WTC11 (cell line): ENCODE measurements around the gene MFSD12. TPM values are rescaled to one million over a fixed set of nuclear protein-coding genes. Genes with fewer than 3 reads are reported as not detected.
A peak's percentile ranks its signal among the peaks of the same experiment; 100 is the strongest.

Experiments used
- ATAC-seq: fragments of 200-7000 bp; cut with Tn5 transposase; 2 replicates; pipeline ENCODE4 v1.10.0; 2021; ENCODE audit warnings: mild to moderate bottlenecking, moderate library complexity
- CTCF ChIA-PET: fragments of 300-600 bp; sonication (Branson Sonifier 250); formaldehyde crosslinking; loops from one replicate; lab custom pipeline; 2021; ENCODE audit warnings: antibody characterized with exemption; lab: Charles Lee
- POLR2A ChIA-PET: fragments of 350-600 bp; sonication (Branson Sonifier 250); formaldehyde crosslinking; loops from one replicate; lab custom pipeline; 2021; ENCODE audit warnings: antibody characterized with exemption; lab: Charles Lee
- DNase-seq: peaks from one replicate; pipeline ENCODE4 v3.0.0; 2021; ENCODE audit warnings: low spot score
- H3K27ac Mint-ChIP-seq: 2 replicates; pipeline ENCODE4 v1.8.0; 2021; ENCODE audit warnings: mixed read lengths
- H3K27me3 Mint-ChIP-seq: 2 replicates; pipeline ENCODE4 v1.8.0; 2021; ENCODE audit warnings: low read depth, mild to moderate bottlenecking, moderate library complexity, mixed read lengths
- H3K36me3 Mint-ChIP-seq: 2 replicates; pipeline ENCODE4 v1.8.0; 2021; ENCODE audit warnings: mixed read lengths
- H3K4me1 Mint-ChIP-seq: 2 replicates; pipeline ENCODE4 v1.8.0; 2022; ENCODE audit warnings: mixed read lengths
- H3K4me3 Mint-ChIP-seq: 2 replicates; pipeline ENCODE4 v1.8.0; 2021; ENCODE audit warnings: mild to moderate bottlenecking, moderate library complexity, mixed read lengths
- H3K9me3 Mint-ChIP-seq: 2 replicates; pipeline ENCODE4 v1.8.0; 2021; ENCODE audit warnings: mixed read lengths
- CREM ChIP-seq: sonication (generic); formaldehyde crosslinking; IDR thresholded peaks from 2 replicates; pipeline ENCODE4 v1.8.1; 2022; ENCODE audit warnings: mild to moderate bottlenecking, missing genetic modification reagents, moderate library complexity
- FOXK1 ChIP-seq: sonication (generic); formaldehyde crosslinking; IDR thresholded peaks from 2 replicates; pipeline ENCODE4 v1.8.0; 2022; ENCODE audit warnings: mild to moderate bottlenecking, moderate library complexity, missing genetic modification reagents
- GABPB1 ChIP-seq: sonication (generic); formaldehyde crosslinking; IDR thresholded peaks from 2 replicates; pipeline ENCODE4 v1.8.1; 2023; ENCODE audit warnings: mild to moderate bottlenecking, missing genetic modification reagents
- GRHL2 ChIP-seq: fragments of 250-450 bp; sonication (Bioruptor Pico); IDR thresholded peaks from 2 replicates; pipeline ENCODE4 v1.8.0; 2022; ENCODE audit warnings: mild to moderate bottlenecking, moderate library complexity; ENCODE audit not compliant: insufficient replicate concordance, severe bottlenecking
- NFE2L1 ChIP-seq: sonication (generic); formaldehyde crosslinking; IDR thresholded peaks from 2 replicates; pipeline ENCODE4 v1.8.1; 2023; ENCODE audit warnings: missing genetic modification reagents
- NFYB ChIP-seq: sonication (generic); formaldehyde crosslinking; conservative IDR thresholded peaks from 2 replicates; pipeline ENCODE4 v1.8.0; 2022; ENCODE audit warnings: low read depth, missing genetic modification reagents
- PRRX2 ChIP-seq: fragments of 250-450 bp; sonication (Bioruptor Pico); IDR thresholded peaks from 2 replicates; pipeline ENCODE4 v1.8.0; 2021; ENCODE audit warnings: mild to moderate bottlenecking
- ZBTB21 ChIP-seq: sonication (generic); formaldehyde crosslinking; IDR thresholded peaks from 2 replicates; pipeline ENCODE4 v1.8.1; 2023; ENCODE audit warnings: mild to moderate bottlenecking, missing genetic modification reagents, borderline replicate concordance
- ZNF121 ChIP-seq: sonication (generic); formaldehyde crosslinking; IDR thresholded peaks from 2 replicates; pipeline ENCODE4 v1.8.0; 2023; ENCODE audit warnings: missing genetic modification reagents
- ZNF219 ChIP-seq: sonication (generic); formaldehyde crosslinking; IDR thresholded peaks from 2 replicates; pipeline ENCODE4 v1.8.0; 2023; ENCODE audit warnings: missing genetic modification reagents, mild to moderate bottlenecking, borderline replicate concordance
- ZNF232 ChIP-seq: sonication (generic); formaldehyde crosslinking; IDR thresholded peaks from 2 replicates; pipeline ENCODE4 v1.8.0; 2022; ENCODE audit warnings: mild to moderate bottlenecking, missing genetic modification reagents
- ZNF317 ChIP-seq: sonication (generic); formaldehyde crosslinking; IDR thresholded peaks from 2 replicates; pipeline ENCODE4 v1.8.1; 2023; ENCODE audit warnings: low read depth, mild to moderate bottlenecking, moderate library complexity, missing genetic modification reagents, borderline replicate concordance
- ZNF423 ChIP-seq: fragments of 250-450 bp; sonication (Bioruptor Pico); IDR thresholded peaks from 2 replicates; pipeline ENCODE4 v2.1.2; 2022; ENCODE audit warnings: mild to moderate bottlenecking, moderate library complexity
- total RNA-seq: library from RNA; stranded (reverse); gene quantifications from 3 replicates; pipeline ENCODE4 v1.2.3, GENCODE V29; 2021
- TF ChIP-seq, protein P1 (sequence below): sonication (generic); formaldehyde crosslinking; IDR thresholded peaks from 2 replicates; pipeline ENCODE4 v1.8.0; 2022; ENCODE audit warnings: missing genetic modification reagents
- TF ChIP-seq, protein P2 (sequence below): sonication (generic); formaldehyde crosslinking; IDR thresholded peaks from 2 replicates; pipeline ENCODE4 v1.8.1; 2022; ENCODE audit warnings: low read depth, missing genetic modification reagents, borderline replicate concordance
- TF ChIP-seq, protein P3 (sequence below): sonication (generic); formaldehyde crosslinking; IDR thresholded peaks from 2 replicates; pipeline ENCODE4 v1.8.1; 2023; ENCODE audit warnings: mild to moderate bottlenecking, moderate library complexity, missing genetic modification reagents
- TF ChIP-seq, protein P4 (sequence below): sonication (generic); formaldehyde crosslinking; IDR thresholded peaks from 2 replicates; pipeline ENCODE4 v1.8.0; 2022; ENCODE audit warnings: mild to moderate bottlenecking, missing genetic modification reagents

MFSD12 gene
- total RNA-seq, 1 experiment from 2014 or later, result 59.9 TPM

DNA sequence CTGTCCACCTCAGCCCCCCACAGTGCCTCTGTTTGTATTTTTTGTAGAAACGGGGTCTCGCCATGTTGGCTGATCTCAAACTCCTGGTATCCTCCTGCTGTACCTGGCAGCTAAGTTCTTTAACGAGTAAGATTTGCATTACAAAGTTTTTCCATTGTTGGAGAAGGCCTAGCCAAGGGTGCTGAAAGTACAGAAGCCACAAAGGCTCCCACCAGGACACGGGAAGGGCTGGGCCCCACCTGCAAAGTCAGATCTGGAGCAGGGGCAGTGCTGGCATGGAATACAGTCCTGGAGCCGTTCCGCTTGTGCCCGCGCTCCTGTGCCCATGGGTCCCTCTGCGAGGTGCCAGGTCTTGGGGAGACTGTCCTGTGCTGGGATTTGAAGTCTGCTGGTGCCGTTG is 39.1 kb downstream of the MFSD12 start:
- Mint-ChIP-seq H3K27ac (peak overlapping the region; percentile 67), H3K9me3 (no peaks in the 10 kb centered on the region), H3K36me3 (peaks cover 4% of the 10 kb centered on the region; the same call in 1 of the 2 replicates), H3K4me3 (peak overlapping the region; percentile 39), H3K4me1 (peaks cover 55% of the 10 kb centered on the region), H3K27me3 (no peaks in the 10 kb centered on the region)
- peak; percentile 89; the same call in 1 of the 2 replicates for TF ChIP-seq ZNF121
- TF ChIP-seq ZNF219 (CRISPR knock-in tag), result no peak
- peak; percentile 57 for TF ChIP-seq ZNF423 (CRISPR knock-in tag)
- 0 out of 2 replicates have a peak, but pooled peaks have one; percentile 15 for TF ChIP-seq FOXK1
- TF ChIP-seq NFE2L1, result no peak
- no peak for TF ChIP-seq ZBTB21 (CRISPR knock-in tag)
- no peak for TF ChIP-seq CREM
- TF ChIP-seq NFYB (CRISPR knock-in tag), result no peak
- TF ChIP-seq, protein P1, sequence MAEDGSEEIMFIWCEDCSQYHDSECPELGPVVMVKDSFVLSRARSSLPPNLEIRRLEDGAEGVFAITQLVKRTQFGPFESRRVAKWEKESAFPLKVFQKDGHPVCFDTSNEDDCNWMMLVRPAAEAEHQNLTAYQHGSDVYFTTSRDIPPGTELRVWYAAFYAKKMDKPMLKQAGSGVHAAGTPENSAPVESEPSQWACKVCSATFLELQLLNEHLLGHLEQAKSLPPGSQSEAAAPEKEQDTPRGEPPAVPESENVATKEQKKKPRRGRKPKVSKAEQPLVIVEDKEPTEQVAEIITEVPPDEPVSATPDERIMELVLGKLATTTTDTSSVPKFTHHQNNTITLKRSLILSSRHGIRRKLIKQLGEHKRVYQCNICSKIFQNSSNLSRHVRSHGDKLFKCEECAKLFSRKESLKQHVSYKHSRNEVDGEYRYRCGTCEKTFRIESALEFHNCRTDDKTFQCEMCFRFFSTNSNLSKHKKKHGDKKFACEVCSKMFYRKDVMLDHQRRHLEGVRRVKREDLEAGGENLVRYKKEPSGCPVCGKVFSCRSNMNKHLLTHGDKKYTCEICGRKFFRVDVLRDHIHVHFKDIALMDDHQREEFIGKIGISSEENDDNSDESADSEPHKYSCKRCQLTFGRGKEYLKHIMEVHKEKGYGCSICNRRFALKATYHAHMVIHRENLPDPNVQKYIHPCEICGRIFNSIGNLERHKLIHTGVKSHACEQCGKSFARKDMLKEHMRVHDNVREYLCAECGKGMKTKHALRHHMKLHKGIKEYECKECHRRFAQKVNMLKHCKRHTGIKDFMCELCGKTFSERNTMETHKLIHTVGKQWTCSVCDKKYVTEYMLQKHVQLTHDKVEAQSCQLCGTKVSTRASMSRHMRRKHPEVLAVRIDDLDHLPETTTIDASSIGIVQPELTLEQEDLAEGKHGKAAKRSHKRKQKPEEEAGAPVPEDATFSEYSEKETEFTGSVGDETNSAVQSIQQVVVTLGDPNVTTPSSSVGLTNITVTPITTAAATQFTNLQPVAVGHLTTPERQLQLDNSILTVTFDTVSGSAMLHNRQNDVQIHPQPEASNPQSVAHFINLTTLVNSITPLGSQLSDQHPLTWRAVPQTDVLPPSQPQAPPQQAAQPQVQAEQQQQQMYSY, result peak; percentile 71
- TF ChIP-seq, protein P2, sequence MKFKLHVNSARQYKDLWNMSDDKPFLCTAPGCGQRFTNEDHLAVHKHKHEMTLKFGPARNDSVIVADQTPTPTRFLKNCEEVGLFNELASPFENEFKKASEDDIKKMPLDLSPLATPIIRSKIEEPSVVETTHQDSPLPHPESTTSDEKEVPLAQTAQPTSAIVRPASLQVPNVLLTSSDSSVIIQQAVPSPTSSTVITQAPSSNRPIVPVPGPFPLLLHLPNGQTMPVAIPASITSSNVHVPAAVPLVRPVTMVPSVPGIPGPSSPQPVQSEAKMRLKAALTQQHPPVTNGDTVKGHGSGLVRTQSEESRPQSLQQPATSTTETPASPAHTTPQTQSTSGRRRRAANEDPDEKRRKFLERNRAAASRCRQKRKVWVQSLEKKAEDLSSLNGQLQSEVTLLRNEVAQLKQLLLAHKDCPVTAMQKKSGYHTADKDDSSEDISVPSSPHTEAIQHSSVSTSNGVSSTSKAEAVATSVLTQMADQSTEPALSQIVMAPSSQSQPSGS (CRISPR knock-in tag), result no peak
- TF ChIP-seq ZNF232 (CRISPR knock-in tag), result no peak
- DNase-seq (no peak), ATAC-seq (peak; percentile 58)
- ChIA-PET CTCF (interaction anchor here (0.7 to 4.8 kb wide), 13 partner anchors 9 to 174 kb away, joined by 3 to 31 read pairs (median 4); no protein-coding TSS in a partner anchor), POLR2A (interaction anchor here (0.6 to 0.8 kb wide), 4 partner anchors 8 to 21 kb away, joined by 3 to 8 read pairs (median 6); partner anchors contain the start of gene TEKTIP1)

DNA sequence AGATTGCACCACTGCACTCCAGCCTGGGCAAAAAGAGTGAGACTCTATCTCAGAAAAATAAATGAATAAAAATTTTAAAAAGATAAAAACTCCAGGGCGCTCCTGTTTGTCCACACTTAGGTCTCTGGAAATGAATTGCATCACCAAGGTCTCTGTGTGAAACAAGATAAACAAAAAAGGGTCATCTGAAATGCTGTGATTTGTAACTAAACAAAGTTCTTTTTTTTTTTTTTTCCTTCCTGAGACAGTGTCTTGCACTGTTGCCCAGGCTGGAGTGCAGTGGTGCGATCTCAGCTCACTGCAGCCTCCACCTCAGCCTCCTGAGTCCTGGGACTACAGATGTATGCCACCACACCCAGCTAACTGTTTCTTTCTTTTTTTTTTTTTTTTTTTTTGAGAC is 39.7 kb downstream of the MFSD12 start:
- ATAC-seq (no peak), DNase-seq (no peak)
- TF ChIP-seq, protein P3, sequence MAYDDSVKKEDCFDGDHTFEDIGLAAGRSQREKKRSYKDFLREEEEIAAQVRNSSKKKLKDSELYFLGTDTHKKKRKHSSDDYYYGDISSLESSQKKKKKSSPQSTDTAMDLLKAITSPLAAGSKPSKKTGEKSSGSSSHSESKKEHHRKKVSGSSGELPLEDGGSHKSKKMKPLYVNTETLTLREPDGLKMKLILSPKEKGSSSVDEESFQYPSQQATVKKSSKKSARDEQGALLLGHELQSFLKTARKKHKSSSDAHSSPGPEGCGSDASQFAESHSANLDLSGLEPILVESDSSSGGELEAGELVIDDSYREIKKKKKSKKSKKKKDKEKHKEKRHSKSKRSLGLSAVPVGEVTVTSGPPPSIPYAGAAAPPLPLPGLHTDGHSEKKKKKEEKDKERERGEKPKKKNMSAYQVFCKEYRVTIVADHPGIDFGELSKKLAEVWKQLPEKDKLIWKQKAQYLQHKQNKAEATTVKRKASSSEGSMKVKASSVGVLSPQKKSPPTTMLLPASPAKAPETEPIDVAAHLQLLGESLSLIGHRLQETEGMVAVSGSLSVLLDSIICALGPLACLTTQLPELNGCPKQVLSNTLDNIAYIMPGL (CRISPR knock-in tag), result no peak
- TF ChIP-seq ZNF121 (peak; percentile 73), PRRX2 (no peak)
- TF ChIP-seq, protein P4, sequence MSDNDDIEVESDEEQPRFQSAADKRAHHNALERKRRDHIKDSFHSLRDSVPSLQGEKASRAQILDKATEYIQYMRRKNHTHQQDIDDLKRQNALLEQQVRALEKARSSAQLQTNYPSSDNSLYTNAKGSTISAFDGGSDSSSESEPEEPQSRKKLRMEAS (CRISPR knock-in tag), result no peak
- POLR2A ChIA-PET, result interaction anchor here (0.6 to 0.7 kb wide), 3 partner anchors 9 to 14 kb away, joined by 5 to 8 read pairs (median 7); no protein-coding TSS in a partner anchor
- H3K4me3 Mint-ChIP-seq, result no peak overlapping the region
- no peak overlapping the region for H3K27ac Mint-ChIP-seq
- H3K9me3 Mint-ChIP-seq, result no peaks in the 10 kb centered on the region
- H3K36me3 Mint-ChIP-seq, result peaks cover 4% of the 10 kb centered on the region; the same call in 1 of the 2 replicates
- H3K27me3 Mint-ChIP-seq, result no peaks in the 10 kb centered on the region
- H3K4me1 Mint-ChIP-seq, result peaks cover 55% of the 10 kb centered on the region
- CTCF ChIA-PET, result interaction anchor here (0.6 to 4.8 kb wide), 15 partner anchors 9 to 734 kb away, joined by 3 to 31 read pairs (median 4); no protein-coding TSS in a partner anchor

DNA sequence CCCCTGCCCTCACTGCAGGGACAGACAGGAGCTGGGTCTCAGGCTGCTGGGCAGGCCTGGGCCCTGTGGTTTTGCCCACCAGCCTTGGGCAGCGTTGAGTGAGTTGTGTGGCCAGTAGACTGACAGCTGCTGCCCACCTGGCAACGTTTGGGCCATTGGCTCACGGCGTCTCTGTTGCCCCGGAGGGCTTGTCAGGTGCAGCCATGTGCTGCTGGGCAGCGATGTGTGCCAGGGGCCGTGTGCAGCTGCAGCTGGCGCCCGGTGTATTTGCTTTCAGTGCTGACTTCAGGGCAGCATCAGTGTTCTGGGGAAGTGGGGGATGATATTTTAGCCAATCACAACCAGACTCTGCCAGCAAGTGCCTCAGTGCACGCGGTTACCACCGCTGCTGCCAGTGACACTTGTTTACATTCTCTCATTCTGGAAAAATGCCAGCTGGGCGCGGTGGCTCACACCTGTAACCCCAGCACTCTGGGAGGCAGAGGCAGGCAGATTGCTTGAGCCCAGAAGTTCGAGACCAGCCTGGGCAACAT is 40.6 kb downstream of the MFSD12 start:
- CTCF ChIA-PET, result interaction anchor here (0.8 to 4.8 kb wide), 4 partner anchors 10 to 61 kb away, joined by 3 to 31 read pairs (median 4); no protein-coding TSS in a partner anchor

More for the DNA sequence above, 40.6 kb downstream of the MFSD12 start:
- POLR2A ChIA-PET, result no interaction called here
- ATAC-seq, result no peak
- Mint-ChIP-seq H3K36me3 (peaks cover 4% of the 10 kb centered on the region; the same call in 1 of the 2 replicates), H3K4me1 (peaks cover 55% of the 10 kb centered on the region), H3K27me3 (no peaks in the 10 kb centered on the region), H3K4me3 (no peak overlapping the region), H3K27ac (peak overlapping the region; percentile 41), H3K9me3 (no peaks in the 10 kb centered on the region)
- TF ChIP-seq ZNF423 (CRISPR knock-in tag), result no peak
- TF ChIP-seq, protein P4 (CRISPR knock-in tag), result no peak
- no peak for TF ChIP-seq CREM
- TF ChIP-seq ZNF232 (CRISPR knock-in tag), result no peak
- no peak for TF ChIP-seq ZNF317 (CRISPR knock-in tag)
- no peak for TF ChIP-seq GABPB1 (CRISPR knock-in tag)
- TF ChIP-seq GRHL2 (CRISPR knock-in tag), result no peak
- DNase-seq, result no peak
